HepG2 (cell line): Measurements from ENCODE around the gene ZPBP. TPM values are rescaled to one million over a fixed set of nuclear protein-coding genes. Genes with fewer than 3 reads are reported as not detected.
"Not testable (repeated sequence)": the region's sequence is repeated elsewhere in the genome, so short reads cannot be mapped to it uniquely, and the experiment has no call there.

Experiments
- ATAC-seq: fragments of 200-7000 bp; cut with Tn5 transposase; 3 replicates; pipeline ENCODE4 v1.9.1; 2020; ENCODE audit warnings: mild to moderate bottlenecking, moderate library complexity
- BruUV-seq: library from RNA; stranded (reverse); fragments of 400-500 nt; replicated peaks from 2 replicates; lab custom pipeline; 2021; lab: Mats Ljungman, UMichigan
- CTCF ChIA-PET: fragments of 300-600 bp; formaldehyde crosslinking; extraction: SDS; loops from one replicate; lab custom pipeline; 2021; ENCODE audit warnings: low total read pairs, inconsistent platforms, low intra/inter-chr PET ratio; lab: Yijun Ruan, JAX
- POLR2A ChIA-PET: fragments of 350-600 bp; sonication (Branson Sonifier 250); formaldehyde crosslinking; loops from one replicate; lab custom pipeline; 2020; ENCODE audit warnings: antibody characterized with exemption, inconsistent platforms; lab: Yijun Ruan, JAX
- DNase-seq: peaks from one replicate; pipeline ENCODE4 v3.0.0-alpha.2; 2015; ENCODE audit warnings: low spot score
- FAIRE-seq: peaks from 3 replicates; lab custom pipeline; 2011; peaks lifted over from hg19 to GRCh38; lab: Jason Lieb, UNC
- H2AFZ ChIP-seq: one replicate; pipeline ENCODE4 v1.6.1; 2011; ENCODE audit warnings: low read length, inconsistent platforms
- H3K27ac ChIP-seq: fragments of 300-600 bp; 3 replicates; pipeline ENCODE4 v1.8.0; 2011; ENCODE audit warnings: mixed run types, mild to moderate bottlenecking, mixed read lengths, low read length, inconsistent platforms; ENCODE audit not compliant: insufficient read depth; ENCODE audit errors: extremely low read length
- H3K27me3 ChIP-seq, 2 experiments: fragments of 200-600 bp in 1 of 2; 2 replicates in 1 of 2; 3 replicates in 1 of 2; pipeline versions ENCODE4 v1.6.0 to v1.8.0; 2011; ENCODE audit warnings: low read length in 2 of 2, mild to moderate bottlenecking in 2 of 2, moderate library complexity in 2 of 2, inconsistent platforms in 1 of 2; ENCODE audit not compliant: insufficient read depth in 2 of 2, control insufficient read depth in 1 of 2
- H3K36me3 ChIP-seq, 2 experiments: fragments of 200-600 bp in 1 of 2; replicated peaks in 1 of 2; 2 replicates in 1 of 2; 3 replicates in 1 of 2; pipeline versions ENCODE4 v1.5.1 to v1.8.0; 2011; ENCODE audit warnings: low read length in 2 of 2, inconsistent platforms in 1 of 2; ENCODE audit not compliant: insufficient read depth in 2 of 2, control insufficient read depth in 1 of 2
- H3K4me1 ChIP-seq: 2 replicates; pipeline ENCODE4 v1.5.1; 2012; ENCODE audit warnings: low read length, inconsistent platforms; ENCODE audit not compliant: insufficient read depth
- H3K4me2 ChIP-seq: 2 replicates; pipeline ENCODE4 v1.6.0; 2011; ENCODE audit warnings: low read depth, low read length, inconsistent platforms
- H3K4me3 ChIP-seq, 3 experiments: fragments of 200-600 bp in 1 of 3; sonication (generic), shearing (Covaris generic) in 1 of 3; replicated peaks in 1 of 3; 2 replicates each; pipeline ENCODE4 v1.5.1; 2011 to 2016; ENCODE audit warnings: low read length in 3 of 3, inconsistent platforms in 2 of 3, low read depth in 2 of 3, mild to moderate bottlenecking in 2 of 3, control low read depth in 1 of 3, mixed read lengths in 1 of 3; ENCODE audit not compliant: insufficient read depth in 1 of 3
- H3K79me2 ChIP-seq: one replicate; pipeline ENCODE4 v1.6.1; 2011; ENCODE audit warnings: low read length, inconsistent platforms; ENCODE audit not compliant: insufficient read depth
- H3K9ac ChIP-seq: 2 replicates; pipeline ENCODE4 v1.6.0; 2011; ENCODE audit warnings: mild to moderate bottlenecking, low read depth, low read length, inconsistent platforms; ENCODE audit not compliant: insufficient read depth
- H3K9me3 ChIP-seq: 2 replicates; pipeline ENCODE4 v1.5.1; 2012; ENCODE audit warnings: mild to moderate bottlenecking, low read length
- H4K20me1 ChIP-seq: 2 replicates; pipeline ENCODE4 v1.6.0; 2011; ENCODE audit warnings: inconsistent platforms, mild to moderate bottlenecking, low read length, moderate library complexity; ENCODE audit not compliant: insufficient read depth
- BHLHE40 ChIP-seq: IDR thresholded peaks from 2 replicates; pipeline ENCODE4 v1.6.1; 2011; ENCODE audit warnings: low read length, improper control_type of control experiment
- HNRNPUL1 ChIP-seq: fragments of 200-400 bp; formaldehyde crosslinking; IDR thresholded peaks from 2 replicates; pipeline ENCODE4 v1.6.1; 2017; ENCODE audit warnings: low read depth, mild to moderate bottlenecking, low read length, moderate library complexity
- KLF11 ChIP-seq: IDR thresholded peaks from 2 replicates; pipeline ENCODE4 v1.6.1; 2016; ENCODE audit warnings: missing compliant biosample characterization
- MLLT10 ChIP-seq: sonication (generic); formaldehyde crosslinking; IDR thresholded peaks from 2 replicates; pipeline ENCODE4 v1.4.0; 2020; ENCODE audit warnings: missing genetic modification reagents
- POLR2G ChIP-seq: fragments of 200-400 bp; formaldehyde crosslinking; IDR thresholded peaks from 2 replicates; pipeline ENCODE4 v1.6.1; 2018; ENCODE audit warnings: mild to moderate bottlenecking, low read depth, low read length, moderate library complexity
- SIX4 ChIP-seq: sonication (generic); formaldehyde crosslinking; IDR thresholded peaks from 2 replicates; pipeline ENCODE4 v1.4.0; 2020; ENCODE audit warnings: missing genetic modification reagents
- SMARCC2 ChIP-seq: fragments of 450-650 bp; IDR thresholded peaks from 2 replicates; pipeline ENCODE4 v1.6.1; 2017; ENCODE audit warnings: antibody characterized with exemption, mild to moderate bottlenecking
- ZNF460 ChIP-seq: sonication (generic); formaldehyde crosslinking; IDR thresholded peaks from 2 replicates; pipeline ENCODE4 v1.5.1; 2020; ENCODE audit warnings: missing genetic modification reagents, mild to moderate bottlenecking, borderline replicate concordance
- WGBS: methylation state at CpG from one replicate; pipeline ENCODE4 v1.1.6; 2017; ENCODE audit warnings: low lambda C conversion rate; 5-methylcytosine and 5-hydroxymethylcytosine counted together
- in situ Hi-C: cut with HindIII; loops from 2 replicates; pipeline ENCODE4 v1.10.0; 2017; ENCODE audit warnings: low pct_unique_long_range_greater_than_20kb; ENCODE audit not compliant: extremely low pct_ligation_motif_present
- intact Hi-C: fragments of 100-400 bp; cut with micrococcal nuclease; formaldehyde crosslinking; loops from one replicate; pipeline ENCODE4 v1.10.0; 2022; ENCODE audit not compliant: unreplicated experiment
- polyA plus RNA-seq, 8 experiments: library from polyadenylated mRNA; depleted of rRNA in 3 of 8; stranded (reverse) in 7 of 8; unstranded in 1 of 8; fragments of >200 nt; fragmentation: Illumina TruSeq in 4 of 8; extraction: Trizol in 4 of 8; gene quantifications; 2 replicates each; pipeline versions ENCODE4 v1.2.1 to v1.2.3, GENCODE V29; 2011 to 2016; ENCODE audit warnings: low read depth in 4 of 8, missing spikeins in 1 of 8, mixed read lengths in 1 of 8; ENCODE audit not compliant: insufficient read depth in 1 of 8
- total RNA-seq, 5 experiments: library from RNA; depleted of rRNA; stranded (reverse); fragments of >200 nt; fragmentation: Illumina TruSeq; extraction: Trizol; gene quantifications; 2 replicates each; pipeline ENCODE4 v1.2.3, GENCODE V29; 2016; ENCODE audit warnings: low read depth in 1 of 5
- TF ChIP-seq, protein P1 (sequence below): sonication (generic); formaldehyde crosslinking; IDR thresholded peaks from 2 replicates; pipeline ENCODE4 v1.4.0; 2020; ENCODE audit warnings: mild to moderate bottlenecking, low read depth, missing genetic modification reagents
- TF ChIP-seq, protein P2 (sequence below): sonication (generic); formaldehyde crosslinking; IDR thresholded peaks from 2 replicates; pipeline ENCODE4 v1.5.0; 2020; ENCODE audit warnings: missing genetic modification reagents
- TF ChIP-seq, protein P3 (sequence below): sonication (generic); formaldehyde crosslinking; IDR thresholded peaks from 2 replicates; pipeline ENCODE4 v1.5.0; 2020; ENCODE audit warnings: mild to moderate bottlenecking, missing genetic modification reagents

The ZPBP gene
- total and polyA plus RNA-seq, 2 of the 13 experiments (the other 11 are each of a cell fraction or from before 2014, with no cell fraction given), result not detected

DNA sequence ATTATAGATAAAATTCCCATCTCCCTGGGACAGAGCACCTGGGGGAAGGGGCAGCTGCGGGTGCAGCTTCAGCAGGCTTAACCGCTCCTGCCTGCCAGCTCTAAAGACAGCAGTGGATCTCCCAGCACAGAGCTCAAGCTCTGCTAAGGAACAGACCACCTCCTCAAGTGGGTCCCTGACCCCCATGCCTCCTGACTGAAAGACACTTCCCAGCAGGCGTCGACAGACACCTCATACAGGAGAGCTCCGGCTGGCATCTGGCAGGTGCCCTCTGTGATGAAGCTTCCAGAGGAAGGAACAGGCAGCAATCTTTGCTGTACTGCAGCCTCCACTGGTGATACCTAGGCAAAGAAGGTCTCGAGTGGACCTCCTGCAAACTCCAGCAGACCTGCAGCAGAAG, 51.9 kb downstream of the ZPBP start:
- 32% methylated on average over 2 of the region's 6 CpGs for WGBS
- H3K4me2 ChIP-seq, H3K79me2 ChIP-seq, in situ Hi-C loops, FAIRE-seq, ATAC-seq, H3K9me3 ChIP-seq, H3K4me3 ChIP-seq, H4K20me1 ChIP-seq, CTCF ChIA-PET, DNase-seq, intact Hi-C loops, H3K27ac ChIP-seq, H3K9ac ChIP-seq, H3K27me3 ChIP-seq, BruUV-seq, H3K36me3 ChIP-seq, POLR2A ChIA-PET, H2AFZ ChIP-seq, H3K4me1 ChIP-seq: not testable (repeated sequence)

DNA sequence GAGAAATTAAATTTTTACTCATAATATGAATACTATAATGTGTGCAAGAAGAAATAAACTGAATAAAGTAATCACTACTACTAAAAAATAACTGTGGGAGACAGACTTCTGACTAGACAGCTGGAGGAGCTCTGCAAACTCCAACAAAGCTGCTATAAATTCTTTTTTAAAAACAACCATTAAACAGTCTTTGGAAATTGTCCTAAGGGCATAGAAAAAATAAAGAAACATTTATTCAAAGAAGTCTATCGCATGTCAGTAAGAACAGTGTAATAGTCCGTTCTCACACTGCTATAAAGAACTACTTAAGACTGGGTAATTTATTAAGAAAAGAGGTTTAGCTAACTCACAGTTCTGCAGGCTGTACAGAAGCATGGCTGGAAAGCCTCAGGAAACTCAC, 56.0 kb downstream of the ZPBP start:
- no peak for ATAC-seq
- no peak for DNase-seq
- H2AFZ ChIP-seq, result no peak overlapping the region
- H4K20me1 ChIP-seq, result no peaks in the 10 kb centered on the region
- no peak overlapping the region for H3K27ac ChIP-seq
- no peaks in the 10 kb centered on the region for H3K4me1 ChIP-seq
- H3K79me2 ChIP-seq, result no peaks in the 10 kb centered on the region
- POLR2A ChIA-PET, result no interaction called here
- no peak overlapping the region for H3K4me2 ChIP-seq
- CTCF ChIA-PET, result no interaction called here
- in situ Hi-C loops (no loop called here), intact Hi-C loops (no loop called here)
- no peak overlapping the region for H3K9ac ChIP-seq
- H3K27me3 ChIP-seq, result no peaks in the 10 kb centered on the region
- FAIRE-seq, result no peak
- no peak overlapping the region for H3K4me3 ChIP-seq
- TF ChIP-seq ZNF460 (CRISPR knock-in tag) (no peak), KLF11 (no peak), SMARCC2 (no peak), HNRNPUL1 (no peak), MLLT10 (CRISPR knock-in tag) (no peak), POLR2G (no peak), SIX4 (CRISPR knock-in tag) (no peak), BHLHE40 (no peak)
- TF ChIP-seq, protein P1, sequence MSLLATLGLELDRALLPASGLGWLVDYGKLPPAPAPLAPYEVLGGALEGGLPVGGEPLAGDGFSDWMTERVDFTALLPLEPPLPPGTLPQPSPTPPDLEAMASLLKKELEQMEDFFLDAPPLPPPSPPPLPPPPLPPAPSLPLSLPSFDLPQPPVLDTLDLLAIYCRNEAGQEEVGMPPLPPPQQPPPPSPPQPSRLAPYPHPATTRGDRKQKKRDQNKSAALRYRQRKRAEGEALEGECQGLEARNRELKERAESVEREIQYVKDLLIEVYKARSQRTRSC (CRISPR knock-in tag), result no peak
- TF ChIP-seq, protein P2, sequence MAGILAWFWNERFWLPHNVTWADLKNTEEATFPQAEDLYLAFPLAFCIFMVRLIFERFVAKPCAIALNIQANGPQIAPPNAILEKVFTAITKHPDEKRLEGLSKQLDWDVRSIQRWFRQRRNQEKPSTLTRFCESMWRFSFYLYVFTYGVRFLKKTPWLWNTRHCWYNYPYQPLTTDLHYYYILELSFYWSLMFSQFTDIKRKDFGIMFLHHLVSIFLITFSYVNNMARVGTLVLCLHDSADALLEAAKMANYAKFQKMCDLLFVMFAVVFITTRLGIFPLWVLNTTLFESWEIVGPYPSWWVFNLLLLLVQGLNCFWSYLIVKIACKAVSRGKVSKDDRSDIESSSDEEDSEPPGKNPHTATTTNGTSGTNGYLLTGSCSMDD, result no peak
- TF ChIP-seq, protein P3, sequence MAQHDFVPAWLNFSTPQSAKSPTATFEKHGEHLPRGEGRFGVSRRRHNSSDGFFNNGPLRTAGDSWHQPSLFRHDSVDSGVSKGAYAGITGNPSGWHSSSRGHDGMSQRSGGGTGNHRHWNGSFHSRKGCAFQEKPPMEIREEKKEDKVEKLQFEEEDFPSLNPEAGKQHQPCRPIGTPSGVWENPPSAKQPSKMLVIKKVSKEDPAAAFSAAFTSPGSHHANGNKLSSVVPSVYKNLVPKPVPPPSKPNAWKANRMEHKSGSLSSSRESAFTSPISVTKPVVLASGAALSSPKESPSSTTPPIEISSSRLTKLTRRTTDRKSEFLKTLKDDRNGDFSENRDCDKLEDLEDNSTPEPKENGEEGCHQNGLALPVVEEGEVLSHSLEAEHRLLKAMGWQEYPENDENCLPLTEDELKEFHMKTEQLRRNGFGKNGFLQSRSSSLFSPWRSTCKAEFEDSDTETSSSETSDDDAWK (CRISPR knock-in tag), result no peak
- no TSS peak for BruUV-seq
- H3K9me3 ChIP-seq, result no peaks in the 10 kb centered on the region
- 52% methylated on average over 2 of the region's 2 CpGs for WGBS
- H3K36me3 ChIP-seq, result no peaks in the 10 kb centered on the region
